GM12878 (cell line): ENCODE measurements around the gene PCED1B.

ENCODE experiments used
- CHD2 ChIP-seq: IDR thresholded peaks from 2 replicates; pipeline ENCODE4 v1.6.1; 2011; ENCODE audit warnings: low read depth, low read length, improper control_type of control experiment, borderline replicate concordance
- EP300 ChIP-seq, 2 experiments: fragments of 150-350 bp in 1 of 2; IDR thresholded peaks; 2 replicates each; pipeline ENCODE4 v1.6.1; 2011 to 2012; ENCODE audit warnings: low read depth in 2 of 2, low read length in 2 of 2, borderline replicate concordance in 1 of 2, improper control_type of control experiment in 1 of 2, inconsistent platforms in 1 of 2; ENCODE audit not compliant: control insufficient read depth in 1 of 2
- KLF5 ChIP-seq: fragments of 450-650 bp; IDR thresholded peaks from 2 replicates; pipeline ENCODE4 v1.6.1; 2014; ENCODE audit warnings: mild to moderate bottlenecking; ENCODE audit not compliant: partially characterized antibody
- POLR2A ChIP-seq: IDR thresholded peaks from 2 replicates; pipeline ENCODE4 v1.6.1; 2011; ENCODE audit warnings: low read depth, mild to moderate bottlenecking, low read length
- RB1 ChIP-seq: fragments of 450-650 bp; formaldehyde crosslinking; IDR thresholded peaks from 2 replicates; pipeline ENCODE4 v1.6.1; 2017; ENCODE audit warnings: mild to moderate bottlenecking, borderline replicate concordance
- SMC3 ChIP-seq: IDR thresholded peaks from 2 replicates; pipeline ENCODE4 v1.6.1; 2011; ENCODE audit warnings: low read length, improper control_type of control experiment, borderline replicate concordance
- TF ChIP-seq, protein P1 (sequence below), 3 experiments: IDR thresholded peaks in 2 of 3; conservative IDR thresholded peaks in 1 of 3; 2 replicates each; pipeline ENCODE4 v1.5.1; 2011; ENCODE audit warnings: low read depth in 3 of 3, low read length in 3 of 3, mild to moderate bottlenecking in 3 of 3, control low read depth in 2 of 3, moderate library complexity in 2 of 3, inconsistent platforms in 1 of 3, mixed read lengths in 1 of 3; ENCODE audit not compliant: control insufficient read depth in 2 of 3, insufficient read depth in 1 of 3; ENCODE audit errors: extremely low read depth in 1 of 3
- TF ChIP-seq, protein P2 (sequence below): fragments of 150-350 bp; IDR thresholded peaks from 2 replicates; pipeline ENCODE4 v1.6.1; 2014; ENCODE audit warnings: mild to moderate bottlenecking, low read depth, low read length

GRCh38 chr12:47218191-47218654, 138.8 kb downstream of the PCED1B start:
- TF ChIP-seq, protein P1, sequence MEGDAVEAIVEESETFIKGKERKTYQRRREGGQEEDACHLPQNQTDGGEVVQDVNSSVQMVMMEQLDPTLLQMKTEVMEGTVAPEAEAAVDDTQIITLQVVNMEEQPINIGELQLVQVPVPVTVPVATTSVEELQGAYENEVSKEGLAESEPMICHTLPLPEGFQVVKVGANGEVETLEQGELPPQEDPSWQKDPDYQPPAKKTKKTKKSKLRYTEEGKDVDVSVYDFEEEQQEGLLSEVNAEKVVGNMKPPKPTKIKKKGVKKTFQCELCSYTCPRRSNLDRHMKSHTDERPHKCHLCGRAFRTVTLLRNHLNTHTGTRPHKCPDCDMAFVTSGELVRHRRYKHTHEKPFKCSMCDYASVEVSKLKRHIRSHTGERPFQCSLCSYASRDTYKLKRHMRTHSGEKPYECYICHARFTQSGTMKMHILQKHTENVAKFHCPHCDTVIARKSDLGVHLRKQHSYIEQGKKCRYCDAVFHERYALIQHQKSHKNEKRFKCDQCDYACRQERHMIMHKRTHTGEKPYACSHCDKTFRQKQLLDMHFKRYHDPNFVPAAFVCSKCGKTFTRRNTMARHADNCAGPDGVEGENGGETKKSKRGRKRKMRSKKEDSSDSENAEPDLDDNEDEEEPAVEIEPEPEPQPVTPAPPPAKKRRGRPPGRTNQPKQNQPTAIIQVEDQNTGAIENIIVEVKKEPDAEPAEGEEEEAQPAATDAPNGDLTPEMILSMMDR (IDR thresholded peaks at IDR 0.05 in 2 of 3, conservative IDR thresholded peaks at IDR 0.05 in 1 of 3; ENCODE audit: control insufficient read depth in 2 of 3, extremely low read depth in 1 of 3, insufficient read depth in 1 of 3, low read depth in 3 of 3, low read length in 3 of 3) = no peak
- TF ChIP-seq CHD2 = no peak
- no peak for TF ChIP-seq EP300 (IDR thresholded peaks at IDR 0.05; ENCODE audit: borderline replicate concordance in 1 of 2, control insufficient read depth in 1 of 2, low read depth in 2 of 2, low read length in 2 of 2)
- TF ChIP-seq RB1 = no peak
- no peak for TF ChIP-seq POLR2A
- no peak for TF ChIP-seq KLF5
- TF ChIP-seq, protein P2, sequence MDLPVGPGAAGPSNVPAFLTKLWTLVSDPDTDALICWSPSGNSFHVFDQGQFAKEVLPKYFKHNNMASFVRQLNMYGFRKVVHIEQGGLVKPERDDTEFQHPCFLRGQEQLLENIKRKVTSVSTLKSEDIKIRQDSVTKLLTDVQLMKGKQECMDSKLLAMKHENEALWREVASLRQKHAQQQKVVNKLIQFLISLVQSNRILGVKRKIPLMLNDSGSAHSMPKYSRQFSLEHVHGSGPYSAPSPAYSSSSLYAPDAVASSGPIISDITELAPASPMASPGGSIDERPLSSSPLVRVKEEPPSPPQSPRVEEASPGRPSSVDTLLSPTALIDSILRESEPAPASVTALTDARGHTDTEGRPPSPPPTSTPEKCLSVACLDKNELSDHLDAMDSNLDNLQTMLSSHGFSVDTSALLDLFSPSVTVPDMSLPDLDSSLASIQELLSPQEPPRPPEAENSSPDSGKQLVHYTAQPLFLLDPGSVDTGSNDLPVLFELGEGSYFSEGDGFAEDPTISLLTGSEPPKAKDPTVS = no peak
- TF ChIP-seq SMC3 = no peak
